ENCODE measurements around the gene ARHGEF19. TPM values are rescaled to one million over a fixed set of nuclear protein-coding genes. Genes with fewer than 3 reads are reported as not detected.
A peak's percentile ranks its signal among the peaks of the same experiment; 100 is the strongest.
"Not testable (repeated sequence)": the region's sequence is repeated elsewhere in the genome, so short reads cannot be mapped to it uniquely, and the experiment has no call there.

Gene ARHGEF19
- total and polyA plus RNA-seq, 5 donors, result 2.2 to 4.3 (median 2.7) TPM

- Histone ChIP-seq H3K27me3 (ENCODE audit: control insufficient read depth, insufficient read depth) (no peaks in the 10 kb centered on the region), H3K4me3 (ENCODE audit: low read length) (no peak overlapping the region), H3K4me1 (ENCODE audit: control insufficient read depth, insufficient read depth, low read length) (peaks cover 27% of the 10 kb centered on the region), H3K27ac (ENCODE audit: low read length) (peak overlapping the region; percentile 54), H3K9me3 (ENCODE audit: control insufficient read depth, low read length) (no peaks in the 10 kb centered on the region)
- ATAC-seq, result no peak
- intact Hi-C loops (cut with DNase I), result loop anchor here in 2 of 4 donors (5.0 to 10.0 kb wide), 2 partner anchors 101 to 103 kb away; partner anchors contain the start of gene FBXO42 (in 2 of the 2)
- 80% methylated on average over 10 of the region's 10 CpGs for WGBS
- no peak for DNase-seq
Observed at GRCh38 chr1:16251381-16251780, 38.9 kb upstream of the ARHGEF19 start.

GRCh38 chr1:16250524-16251251 is 38.2 kb upstream of the ARHGEF19 start:
- 69% methylated on average over 15 of the region's 15 CpGs for WGBS
- H3K27me3 ChIP-seq (ENCODE audit: control insufficient read depth, insufficient read depth), result no peaks in the 10 kb centered on the region
- H3K4me1 ChIP-seq (ENCODE audit: control insufficient read depth, insufficient read depth, low read length), result peaks cover 25% of the 10 kb centered on the region
- no peak overlapping the region for H3K4me3 ChIP-seq (ENCODE audit: low read length)
- DNase-seq, result peak in 1 of 3 donors; percentile 59
- peak; percentile 4 to 57 for ATAC-seq
- no peaks in the 10 kb centered on the region for H3K9me3 ChIP-seq (ENCODE audit: control insufficient read depth, low read length)
- intact Hi-C loops (cut with DNase I), result loop anchor here in 2 of 4 donors (5.0 to 10.0 kb wide), 2 partner anchors 102 to 104 kb away; partner anchors contain the start of gene FBXO42 (in 2 of the 2)
- H3K27ac ChIP-seq (ENCODE audit: low read length), result peak overlapping the region; percentile 54

GRCh38 chr1:16249596-16250241 is 37.3 kb upstream of the ARHGEF19 start:
- ATAC-seq (peak; percentile 34 to 48), DNase-seq (peak in 1 of 3 donors; percentile 87)
- intact Hi-C loops (cut with DNase I), result loop anchor here (5.0 to 10.0 kb wide), 2 partner anchors 103 to 105 kb away; partner anchors contain the start of gene FBXO42 (in 4 of the 4)
- no peaks in the 10 kb centered on the region for H3K9me3 ChIP-seq (ENCODE audit: control insufficient read depth, low read length)
- H3K4me3 ChIP-seq (ENCODE audit: low read length), result no peak overlapping the region
- H3K27ac ChIP-seq (ENCODE audit: low read length), result peak overlapping the region; percentile 64
- H3K27me3 ChIP-seq (ENCODE audit: control insufficient read depth, insufficient read depth), result no peaks in the 10 kb centered on the region
- WGBS, result 53% methylated on average over 3 of the region's 3 CpGs
- H3K4me1 ChIP-seq (ENCODE audit: control insufficient read depth, insufficient read depth, low read length), result peaks cover 25% of the 10 kb centered on the region

GRCh38 chr1:16248603-16249516 is 36.4 kb upstream of the ARHGEF19 start:
- Histone ChIP-seq H3K9me3 (ENCODE audit: control insufficient read depth, low read length) (no peaks in the 10 kb centered on the region), H3K27me3 (ENCODE audit: control insufficient read depth, insufficient read depth) (no peaks in the 10 kb centered on the region), H3K4me1 (ENCODE audit: control insufficient read depth, insufficient read depth, low read length) (peaks cover 28% of the 10 kb centered on the region), H3K4me3 (ENCODE audit: low read length) (no peak overlapping the region), H3K27ac (ENCODE audit: low read length) (peak overlapping the region; percentile 82)
- 15% methylated on average over 7 of the region's 7 CpGs for WGBS
- peak; percentile 90 to 97 (median 93) for DNase-seq
- intact Hi-C loops (cut with DNase I), result loop anchor here in 2 of 4 donors (10.0 kb wide), 1 partner anchor 106 kb away; the partner anchor contains the start of gene FBXO42 (in 2 of the 2)
- peak; percentile 79 to 88 for ATAC-seq

GRCh38 chr1:16248007-16248436 is 35.6 kb upstream of the ARHGEF19 start:
- DNase-seq (no peak), ATAC-seq (no peak)
- WGBS, result 84% methylated on average over 8 of the region's 8 CpGs
- Histone ChIP-seq H3K4me3 (ENCODE audit: low read length) (no peak overlapping the region), H3K4me1 (ENCODE audit: control insufficient read depth, insufficient read depth, low read length) (peaks cover 25% of the 10 kb centered on the region), H3K27me3 (ENCODE audit: control insufficient read depth, insufficient read depth) (no peaks in the 10 kb centered on the region), H3K27ac (ENCODE audit: low read length) (peak overlapping the region; percentile 82), H3K9me3 (ENCODE audit: control insufficient read depth, low read length) (no peaks in the 10 kb centered on the region)
- intact Hi-C loops (cut with DNase I), result loop anchor here in 2 of 4 donors (10.0 kb wide), 1 partner anchor 107 kb away; the partner anchor contains the start of gene FBXO42 (in 2 of the 2)

GRCh38 chr1:16247441-16247840 is 35.0 kb upstream of the ARHGEF19 start:
- intact Hi-C loops (cut with DNase I), result loop anchor here in 2 of 4 donors (10.0 kb wide), 1 partner anchor 107 kb away; the partner anchor contains the start of gene FBXO42 (in 2 of the 2)
- WGBS, result 71% methylated on average over 2 of the region's 2 CpGs
- ATAC-seq, result no peak
- H3K4me3 ChIP-seq (ENCODE audit: low read length), result no peak overlapping the region
- H3K27ac ChIP-seq (ENCODE audit: low read length), result peak overlapping the region; percentile 53
- no peak for DNase-seq
- H3K27me3 ChIP-seq (ENCODE audit: control insufficient read depth, insufficient read depth), result no peaks in the 10 kb centered on the region
- H3K9me3 ChIP-seq (ENCODE audit: control insufficient read depth, low read length), result no peaks in the 10 kb centered on the region
- peaks cover 25% of the 10 kb centered on the region for H3K4me1 ChIP-seq (ENCODE audit: control insufficient read depth, insufficient read depth, low read length)

- WGBS, result 69% methylated on average over 5 of the region's 5 CpGs
- no peak overlapping the region for H3K4me3 ChIP-seq (ENCODE audit: low read length)
- H3K4me1 ChIP-seq (ENCODE audit: control insufficient read depth, insufficient read depth, low read length), result peaks cover 25% of the 10 kb centered on the region
- peak overlapping the region; percentile 26 for H3K27ac ChIP-seq (ENCODE audit: low read length)
- no peaks in the 10 kb centered on the region for H3K27me3 ChIP-seq (ENCODE audit: control insufficient read depth, insufficient read depth)
- DNase-seq (no peak), ATAC-seq (no peak)
- no peaks in the 10 kb centered on the region for H3K9me3 ChIP-seq (ENCODE audit: control insufficient read depth, low read length)
- intact Hi-C loops (cut with DNase I), result loop anchor here in 2 of 4 donors (10.0 kb wide), 1 partner anchor 108 kb away; the partner anchor contains the start of gene FBXO42 (in 2 of the 2)
Observed at GRCh38 chr1:16246961-16247360, 34.5 kb upstream of the ARHGEF19 start.

- ATAC-seq; H3K4me3 ChIP-seq (ENCODE audit: low read length); H3K27me3 ChIP-seq (ENCODE audit: control insufficient read depth, insufficient read depth); DNase-seq; H3K9me3 ChIP-seq (ENCODE audit: control insufficient read depth, low read length); H3K27ac ChIP-seq (ENCODE audit: low read length): not testable (repeated sequence)
- intact Hi-C loops (cut with DNase I), result loop anchor here in 2 of 4 donors (10.0 kb wide), 1 partner anchor 109 kb away; the partner anchor contains the start of gene FBXO42 (in 2 of the 2)
- H3K4me1 ChIP-seq (ENCODE audit: control insufficient read depth, insufficient read depth, low read length), result peaks cover 23% of the 10 kb centered on the region
- 91% methylated on average over 1 of the region's 1 CpG for WGBS
Observed at GRCh38 chr1:16246239-16246638, 33.8 kb upstream of the ARHGEF19 start.

- DNase-seq (peak in 1 of 3 donors; percentile 42), ATAC-seq (no peak)
- no peak overlapping the region for H3K27ac ChIP-seq (ENCODE audit: low read length)
- WGBS, result 91% methylated on average over 9 of the region's 9 CpGs
- intact Hi-C loops (cut with DNase I), result loop anchor here in 2 of 4 donors (10.0 kb wide), 1 partner anchor 109 kb away; the partner anchor contains the start of gene FBXO42 (in 2 of the 2)
- peaks cover 19% of the 10 kb centered on the region for H3K4me1 ChIP-seq (ENCODE audit: control insufficient read depth, insufficient read depth, low read length)
- H3K4me3 ChIP-seq (ENCODE audit: low read length), result no peak overlapping the region
- no peaks in the 10 kb centered on the region for H3K9me3 ChIP-seq (ENCODE audit: control insufficient read depth, low read length)
- no peaks in the 10 kb centered on the region for H3K27me3 ChIP-seq (ENCODE audit: control insufficient read depth, insufficient read depth)
Observed at GRCh38 chr1:16245476-16246196, 33.2 kb upstream of the ARHGEF19 start.

Data from right cardiac atrium (tissue), 5 donors.